Liver (tissue), 3 donors: Measurements from ENCODE around the gene SYNGR3.

ENCODE experiments used
- ATF3 ChIP-seq: IDR thresholded peaks from 2 replicates; pipeline ENCODE4 v1.6.1; 2016; ENCODE audit warnings: antibody characterized with exemption
- CTCF ChIP-seq: fragments of 150-350 bp; IDR thresholded peaks from 2 replicates; pipeline ENCODE4 v1.5.1; 2017; ENCODE audit warnings: improper control_type of control experiment, low read depth, low read length; ENCODE audit not compliant: missing input control
- EGR1 ChIP-seq, 2 donors: IDR thresholded peaks; 2 replicates each; pipeline ENCODE4 v1.6.1; 2016 to 2018; ENCODE audit warnings: antibody characterized with exemption in 2 of 2, low read depth in 2 of 2
- FOXA1 ChIP-seq: IDR thresholded peaks from 2 replicates; pipeline ENCODE4 v1.6.1; 2016; ENCODE audit warnings: antibody characterized with exemption
- GABPA ChIP-seq, 2 donors: IDR thresholded peaks in 1 of 2; conservative IDR thresholded peaks in 1 of 2; 2 replicates each; pipeline ENCODE4 v1.6.1; 2016; ENCODE audit warnings: antibody characterized with exemption in 2 of 2, mild to moderate bottlenecking in 1 of 2, moderate library complexity in 1 of 2
- JUND ChIP-seq, 2 donors: IDR thresholded peaks; 2 replicates each; pipeline ENCODE4 v1.6.1; 2016; ENCODE audit warnings: antibody characterized with exemption in 2 of 2
- REST ChIP-seq: IDR thresholded peaks from 2 replicates; pipeline ENCODE4 v1.6.1; 2016; ENCODE audit warnings: antibody characterized with exemption, mild to moderate bottlenecking
- TAF1 ChIP-seq: conservative IDR thresholded peaks from 2 replicates; pipeline ENCODE4 v1.6.1; 2016; ENCODE audit warnings: antibody characterized with exemption, mild to moderate bottlenecking
- YY1 ChIP-seq: IDR thresholded peaks from 2 replicates; pipeline ENCODE4 v1.6.1; 2016; ENCODE audit warnings: antibody characterized with exemption, mild to moderate bottlenecking
- ZBTB33 ChIP-seq: IDR thresholded peaks from 2 replicates; pipeline ENCODE4 v1.6.1; 2016; ENCODE audit warnings: antibody characterized with exemption
- donor health status: healthy.
- donor health status: healthy.

- TF ChIP-seq ATF3 (no peak), CTCF (no peak), ZBTB33 (no peak), FOXA1 (no peak), YY1 (no peak), GABPA (IDR thresholded peaks at IDR 0.05 in 1 of 2, conservative IDR thresholded peaks at IDR 0.05 in 1 of 2) (no peak), TAF1 (no peak), EGR1 (IDR thresholded peaks at IDR 0.05; ENCODE audit: low read depth in 2 of 2) (no peak), JUND (IDR thresholded peaks at IDR 0.05) (no peak), REST (no peak)
Measured at GRCh38 chr16:1976216-1976520, 13.6 kb upstream of the SYNGR3 start.
